ENCODE measurements around the gene OTULINL. TPM values are rescaled to one million over a fixed set of nuclear protein-coding genes. Genes with fewer than 3 reads are reported as not detected.
"Not testable (repeated sequence)": the region's sequence is repeated elsewhere in the genome, so short reads cannot be mapped to it uniquely, and the experiment has no call there.

The OTULINL gene
- 45.9 TPM for total RNA-seq

GRCh38 chr5:14581106-14581890 lies at the start of gene OTULINL:
Gene OTULINL (plus strand): TSS chr5:14581792. CDS start chr5:14581895, 103 bp downstream.
- no peaks in the 10 kb centered on the region for H3K9me3 ChIP-seq (ENCODE audit: low read depth, low read length)
- peak within 1 kb of the TSS; percentile 76 for H3K4me3 ChIP-seq (ENCODE audit: low read length)
- H3K4me1 ChIP-seq (ENCODE audit: insufficient read depth, low read length), result peaks cover 46% of the 10 kb centered on the region
- H3K27me3 ChIP-seq (ENCODE audit: insufficient read depth, low read length), result no peaks in the 10 kb centered on the region

GRCh38 chr5:14532180-14532579 lies 49.4 kb upstream of the OTULINL start:
- Histone ChIP-seq H3K4me3 (ENCODE audit: low read length) (no peak overlapping the region), H3K27me3 (ENCODE audit: insufficient read depth, low read length) (no peaks in the 10 kb centered on the region), H3K9me3 (ENCODE audit: low read depth, low read length) (no peaks in the 10 kb centered on the region), H3K4me1 (ENCODE audit: insufficient read depth, low read length) (peaks cover 8% of the 10 kb centered on the region)

- no peaks in the 10 kb centered on the region for H3K27me3 ChIP-seq (ENCODE audit: insufficient read depth, low read length)
- H3K4me3 ChIP-seq (ENCODE audit: low read length), result no peak overlapping the region
- no peaks in the 10 kb centered on the region for H3K9me3 ChIP-seq (ENCODE audit: low read depth, low read length)
- H3K4me1 ChIP-seq (ENCODE audit: insufficient read depth, low read length), result peaks cover 8% of the 10 kb centered on the region
Measured at GRCh38 chr5:14534773-14535172, 46.8 kb upstream of the OTULINL start.

GRCh38 chr5:14545308-14545707 lies 36.3 kb upstream of the OTULINL start:
- H3K4me3 ChIP-seq (ENCODE audit: low read length), result no peak overlapping the region
- peaks cover 19% of the 10 kb centered on the region for H3K9me3 ChIP-seq (ENCODE audit: low read depth, low read length)
- H3K4me1 ChIP-seq (ENCODE audit: insufficient read depth, low read length), result peaks cover 66% of the 10 kb centered on the region
- H3K27me3 ChIP-seq (ENCODE audit: insufficient read depth, low read length), result no peaks in the 10 kb centered on the region

GRCh38 chr5:14545862-14546261 lies 35.7 kb upstream of the OTULINL start:
- Histone ChIP-seq H3K4me1 (ENCODE audit: insufficient read depth, low read length) (peaks cover 66% of the 10 kb centered on the region), H3K4me3 (ENCODE audit: low read length) (no peak overlapping the region), H3K9me3 (ENCODE audit: low read depth, low read length) (peaks cover 13% of the 10 kb centered on the region)

GRCh38 chr5:14547666-14548065 lies 33.9 kb upstream of the OTULINL start:
- Histone ChIP-seq H3K4me1 (ENCODE audit: insufficient read depth, low read length) (peaks cover 83% of the 10 kb centered on the region), H3K9me3 (ENCODE audit: low read depth, low read length) (no peaks in the 10 kb centered on the region), H3K4me3 (ENCODE audit: low read length) (no peak overlapping the region), H3K27me3 (ENCODE audit: insufficient read depth, low read length) (peaks cover 2% of the 10 kb centered on the region)

More at GRCh38 chr5:14545862-14546261, 35.7 kb upstream of the OTULINL start:
- H3K27me3 ChIP-seq (ENCODE audit: insufficient read depth, low read length), result no peaks in the 10 kb centered on the region

- Histone ChIP-seq H3K27me3 (ENCODE audit: insufficient read depth, low read length) (peaks cover 3% of the 10 kb centered on the region), H3K9me3 (ENCODE audit: low read depth, low read length) (no peaks in the 10 kb centered on the region), H3K4me1 (ENCODE audit: insufficient read depth, low read length) (peaks cover 59% of the 10 kb centered on the region), H3K4me3 (ENCODE audit: low read length) (no peak overlapping the region)
Measured at GRCh38 chr5:14551211-14551610, 30.4 kb upstream of the OTULINL start.

- no peak overlapping the region for H3K4me3 ChIP-seq (ENCODE audit: low read length)
- no peaks in the 10 kb centered on the region for H3K9me3 ChIP-seq (ENCODE audit: low read depth, low read length)
- H3K4me1 ChIP-seq (ENCODE audit: insufficient read depth, low read length), result peaks cover 53% of the 10 kb centered on the region
- peaks cover 3% of the 10 kb centered on the region for H3K27me3 ChIP-seq (ENCODE audit: insufficient read depth, low read length)
Measured at GRCh38 chr5:14552017-14552416, 29.6 kb upstream of the OTULINL start.

GRCh38 chr5:14554288-14554687 lies 27.3 kb upstream of the OTULINL start:
- peaks cover 53% of the 10 kb centered on the region for H3K4me1 ChIP-seq (ENCODE audit: insufficient read depth, low read length)
- not testable (repeated sequence) for H3K9me3 ChIP-seq (ENCODE audit: low read depth, low read length); H3K4me3 ChIP-seq (ENCODE audit: low read length); H3K27me3 ChIP-seq (ENCODE audit: insufficient read depth, low read length)

GRCh38 chr5:14556015-14556414 lies 25.6 kb upstream of the OTULINL start:
- Histone ChIP-seq H3K27me3 (ENCODE audit: insufficient read depth, low read length) (peaks cover 3% of the 10 kb centered on the region), H3K9me3 (ENCODE audit: low read depth, low read length) (no peaks in the 10 kb centered on the region), H3K4me3 (ENCODE audit: low read length) (no peak overlapping the region), H3K4me1 (ENCODE audit: insufficient read depth, low read length) (peaks cover 63% of the 10 kb centered on the region)

GRCh38 chr5:14557203-14557770 lies 24.3 kb upstream of the OTULINL start:
- Histone ChIP-seq H3K4me3 (ENCODE audit: low read length) (no peak overlapping the region), H3K4me1 (ENCODE audit: insufficient read depth, low read length) (peaks cover 52% of the 10 kb centered on the region), H3K27me3 (ENCODE audit: insufficient read depth, low read length) (peaks cover 3% of the 10 kb centered on the region), H3K9me3 (ENCODE audit: low read depth, low read length) (no peaks in the 10 kb centered on the region)

GRCh38 chr5:14557791-14558415 lies 23.7 kb upstream of the OTULINL start:
- no peaks in the 10 kb centered on the region for H3K9me3 ChIP-seq (ENCODE audit: low read depth, low read length)
- H3K27me3 ChIP-seq (ENCODE audit: insufficient read depth, low read length), result no peaks in the 10 kb centered on the region
- peaks cover 48% of the 10 kb centered on the region for H3K4me1 ChIP-seq (ENCODE audit: insufficient read depth, low read length)
- no peak overlapping the region for H3K4me3 ChIP-seq (ENCODE audit: low read length)

- Histone ChIP-seq H3K4me3 (ENCODE audit: low read length) (no peak overlapping the region), H3K9me3 (ENCODE audit: low read depth, low read length) (no peaks in the 10 kb centered on the region), H3K4me1 (ENCODE audit: insufficient read depth, low read length) (peaks cover 44% of the 10 kb centered on the region), H3K27me3 (ENCODE audit: insufficient read depth, low read length) (no peaks in the 10 kb centered on the region)
Measured at GRCh38 chr5:14560091-14560595, 21.4 kb upstream of the OTULINL start.

GRCh38 chr5:14561741-14562140 lies 19.9 kb upstream of the OTULINL start:
- H3K9me3 ChIP-seq (ENCODE audit: low read depth, low read length), result no peaks in the 10 kb centered on the region
- no peaks in the 10 kb centered on the region for H3K27me3 ChIP-seq (ENCODE audit: insufficient read depth, low read length)
- H3K4me1 ChIP-seq (ENCODE audit: insufficient read depth, low read length), result peaks cover 44% of the 10 kb centered on the region
- H3K4me3 ChIP-seq (ENCODE audit: low read length), result no peak overlapping the region

GRCh38 chr5:14568333-14568732 lies 13.3 kb upstream of the OTULINL start:
- no peak overlapping the region for H3K4me3 ChIP-seq (ENCODE audit: low read length)
- H3K27me3 ChIP-seq (ENCODE audit: insufficient read depth, low read length), result no peaks in the 10 kb centered on the region
- peaks cover 29% of the 10 kb centered on the region for H3K4me1 ChIP-seq (ENCODE audit: insufficient read depth, low read length)
- no peaks in the 10 kb centered on the region for H3K9me3 ChIP-seq (ENCODE audit: low read depth, low read length)

Data from mononuclear cell (primary cell).